Measurements from ENCODE around the gene SMOC2. TPM values are rescaled to one million over a fixed set of nuclear protein-coding genes. Genes with fewer than 3 reads are reported as not detected.

SMOC2 gene
- total RNA-seq, 4 donors from 2014 or later, result 10.7 to 14.9 (median 13.7) TPM

DNA sequence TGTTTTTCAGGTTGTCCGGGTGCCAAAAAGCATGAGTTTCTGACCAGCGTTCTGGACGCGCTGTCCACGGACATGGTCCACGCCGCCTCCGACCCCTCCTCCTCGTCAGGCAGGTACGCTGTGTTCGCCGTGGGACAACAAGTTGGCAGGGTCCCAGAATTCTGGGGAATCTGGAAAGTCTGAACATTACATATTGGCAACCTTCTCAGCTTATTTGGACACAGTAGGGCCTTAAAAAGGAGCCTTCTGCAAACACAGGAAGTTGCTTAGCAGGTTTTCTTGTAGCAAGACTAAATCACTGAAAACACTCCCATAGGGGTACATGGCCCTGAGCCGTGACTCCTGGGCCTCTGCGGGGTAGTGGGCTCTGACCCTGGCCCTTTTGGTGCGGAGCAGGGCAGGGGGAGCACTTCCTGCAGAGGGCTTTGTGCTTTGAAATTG lies 209.7 kb downstream of the SMOC2 start:
- TF ChIP-seq POLR2A (IDR thresholded peaks at IDR 0.05), result no peak
- TF ChIP-seq, protein P1, sequence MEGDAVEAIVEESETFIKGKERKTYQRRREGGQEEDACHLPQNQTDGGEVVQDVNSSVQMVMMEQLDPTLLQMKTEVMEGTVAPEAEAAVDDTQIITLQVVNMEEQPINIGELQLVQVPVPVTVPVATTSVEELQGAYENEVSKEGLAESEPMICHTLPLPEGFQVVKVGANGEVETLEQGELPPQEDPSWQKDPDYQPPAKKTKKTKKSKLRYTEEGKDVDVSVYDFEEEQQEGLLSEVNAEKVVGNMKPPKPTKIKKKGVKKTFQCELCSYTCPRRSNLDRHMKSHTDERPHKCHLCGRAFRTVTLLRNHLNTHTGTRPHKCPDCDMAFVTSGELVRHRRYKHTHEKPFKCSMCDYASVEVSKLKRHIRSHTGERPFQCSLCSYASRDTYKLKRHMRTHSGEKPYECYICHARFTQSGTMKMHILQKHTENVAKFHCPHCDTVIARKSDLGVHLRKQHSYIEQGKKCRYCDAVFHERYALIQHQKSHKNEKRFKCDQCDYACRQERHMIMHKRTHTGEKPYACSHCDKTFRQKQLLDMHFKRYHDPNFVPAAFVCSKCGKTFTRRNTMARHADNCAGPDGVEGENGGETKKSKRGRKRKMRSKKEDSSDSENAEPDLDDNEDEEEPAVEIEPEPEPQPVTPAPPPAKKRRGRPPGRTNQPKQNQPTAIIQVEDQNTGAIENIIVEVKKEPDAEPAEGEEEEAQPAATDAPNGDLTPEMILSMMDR (IDR thresholded peaks at IDR 0.05), result no peak
- H3K36me3 ChIP-seq, result no peaks in the 10 kb centered on the region
- H3K4me1 ChIP-seq, result no peaks in the 10 kb centered on the region
- H3K4me3 ChIP-seq, result no peak overlapping the region
- no peak overlapping the region for H3K27ac ChIP-seq
- H3K27me3 ChIP-seq, result no peaks in the 10 kb centered on the region
- DNase-seq, result no peak
- H3K9me3 ChIP-seq, result peaks cover 0 to 3% (median 0%) of the 10 kb centered on the region in 4 donors

DNA sequence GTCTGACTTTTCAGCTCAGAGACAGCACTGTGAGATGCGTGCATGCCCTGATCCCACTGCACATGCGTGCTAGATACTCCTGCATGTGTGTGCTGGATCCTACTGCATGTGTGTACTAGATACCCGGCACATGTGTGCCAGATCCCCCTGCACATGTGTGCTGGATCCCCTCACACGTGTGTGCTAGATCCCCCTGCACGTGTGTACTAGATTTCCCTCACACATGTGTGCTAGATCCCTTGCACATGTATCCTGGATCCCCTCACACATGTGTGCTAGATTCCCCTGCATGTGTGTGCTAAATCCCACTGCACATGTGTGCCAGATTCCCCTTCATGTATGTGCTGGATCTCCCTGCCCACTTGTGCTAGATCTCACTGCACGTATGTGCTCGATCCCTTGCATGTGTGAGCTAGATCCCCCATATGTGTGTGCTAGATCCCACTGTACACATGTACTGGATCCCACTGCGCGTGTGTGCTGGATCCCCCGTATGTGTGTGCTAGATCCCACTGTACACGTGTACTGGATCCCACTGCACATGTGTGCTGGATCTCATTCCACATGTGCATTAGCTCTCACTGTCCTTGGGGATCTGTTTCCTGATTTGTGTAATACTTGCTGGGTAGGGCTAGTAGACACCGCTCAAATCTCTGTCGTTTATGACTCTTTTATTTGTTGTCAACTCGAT lies 214.6 kb downstream of the SMOC2 start:
- Histone ChIP-seq H3K36me3 (no peaks in the 10 kb centered on the region), H3K9me3 (peaks cover 0 to 3% (median 0%) of the 10 kb centered on the region in 4 donors), H3K4me3 (no peak overlapping the region), H3K27ac (no peak overlapping the region), H3K27me3 (no peaks in the 10 kb centered on the region), H3K4me1 (no peaks in the 10 kb centered on the region)
- DNase-seq, result no peak
- TF ChIP-seq, protein P1 (IDR thresholded peaks at IDR 0.05), result no peak
- TF ChIP-seq POLR2A (IDR thresholded peaks at IDR 0.05), result no peak

- TF ChIP-seq, protein P1 (IDR thresholded peaks at IDR 0.05), result no peak
- Histone ChIP-seq H3K9me3 (peaks cover 0 to 3% (median 0%) of the 10 kb centered on the region in 4 donors), H3K4me1 (no peaks in the 10 kb centered on the region), H3K27ac (no peak overlapping the region), H3K27me3 (no peaks in the 10 kb centered on the region), H3K4me3 (no peak overlapping the region), H3K36me3 (no peaks in the 10 kb centered on the region)
- DNase-seq, result no peak
Measured at GRCh38 chr6:168658059-168658458, 217.1 kb downstream of the SMOC2 start.

DNA sequence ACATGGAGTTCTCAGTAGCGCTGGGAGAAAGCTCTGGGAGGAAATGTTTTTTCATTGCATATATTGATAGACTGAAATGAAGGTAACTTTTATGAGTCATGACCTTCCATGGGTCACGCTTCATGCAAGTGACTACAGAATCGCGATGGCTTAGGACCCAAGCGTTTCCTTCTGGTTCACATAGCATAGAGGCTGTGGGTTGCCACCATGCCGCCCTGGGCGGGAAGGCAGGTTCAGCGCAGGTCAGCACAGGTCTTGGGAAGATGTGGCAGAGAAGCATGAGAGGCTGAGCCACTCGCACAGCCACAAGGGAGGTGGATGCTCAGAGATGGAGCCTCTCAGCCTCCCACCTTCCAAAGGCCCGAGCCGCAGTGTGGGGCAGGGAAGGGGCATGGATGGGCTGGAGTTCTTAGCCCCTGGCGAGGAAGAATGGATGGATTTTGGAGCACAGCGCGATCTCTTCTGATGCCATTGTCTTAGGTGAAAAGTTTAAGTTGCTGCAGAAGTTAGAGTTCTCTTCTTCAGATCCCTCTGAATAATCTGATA lies 219.5 kb downstream of the SMOC2 start:
- H3K27ac ChIP-seq, result no peak overlapping the region
- no peaks in the 10 kb centered on the region for H3K36me3 ChIP-seq
- peak in 1 of 3 donors; percentile 15 for DNase-seq
- no peaks in the 10 kb centered on the region for H3K4me1 ChIP-seq
- no peak overlapping the region for H3K4me3 ChIP-seq
- peaks cover 0 to 1% (median 0%) of the 10 kb centered on the region in 4 donors for H3K9me3 ChIP-seq
- no peaks in the 10 kb centered on the region for H3K27me3 ChIP-seq
- TF ChIP-seq, protein P1 (IDR thresholded peaks at IDR 0.05), result no peak
- no peak for TF ChIP-seq POLR2A (IDR thresholded peaks at IDR 0.05)

- Histone ChIP-seq H3K27me3 (no peaks in the 10 kb centered on the region), H3K4me1 (no peaks in the 10 kb centered on the region), H3K9me3 (no peaks in the 10 kb centered on the region), H3K36me3 (no peaks in the 10 kb centered on the region), H3K27ac (no peak overlapping the region), H3K4me3 (no peak overlapping the region)
- no peak for TF ChIP-seq POLR2A (IDR thresholded peaks at IDR 0.05)
- TF ChIP-seq, protein P1 (IDR thresholded peaks at IDR 0.05), result no peak
- peak in 2 of 3 donors; percentile 30 to 40 for DNase-seq
Measured at GRCh38 chr6:168662301-168662936, 221.4 kb downstream of the SMOC2 start.

Data from Peyer's patch (tissue), 4 donors.